Neural cell (in vitro differentiated cells): ENCODE results near the gene NAA11. TPM values are rescaled to one million over a fixed set of nuclear protein-coding genes. Genes with fewer than 3 reads are reported as not detected.

Experiments used
- H2AFZ ChIP-seq: fragments of 200-600, 300-800 bp; sonication (generic), shearing (Covaris generic); 2 replicates; pipeline ENCODE4 v1.6.0; 2014; ENCODE audit warnings: low read depth, mild to moderate bottlenecking, antibody characterized with exemption, low read length, moderate library complexity
- H3F3A ChIP-seq: fragments of 200-600 bp; shearing (Covaris generic); 2 replicates; pipeline ENCODE4 v1.6.1; 2016; ENCODE audit warnings: mild to moderate bottlenecking, moderate library complexity, mixed read lengths, antibody characterized with exemption, low read length; ENCODE audit not compliant: insufficient read depth, poor library complexity, severe bottlenecking
- H3K27ac ChIP-seq: fragments of 200-600, 300-800 bp; sonication (generic), shearing (Covaris generic); 2 replicates; pipeline ENCODE4 v1.5.1; 2014; ENCODE audit warnings: mild to moderate bottlenecking, low read length, moderate library complexity
- H3K27me3 ChIP-seq: fragments of 300-800, 200-600 bp; sonication (generic), shearing (Covaris generic); 2 replicates; pipeline ENCODE4 v1.6.0; 2014; ENCODE audit warnings: mild to moderate bottlenecking, low read depth, low read length, moderate library complexity; ENCODE audit not compliant: insufficient read depth
- H3K36me3 ChIP-seq: fragments of 300-800, 200-600 bp; sonication (generic), shearing (Covaris generic); 2 replicates; pipeline ENCODE4 v1.5.1; 2014; ENCODE audit warnings: mild to moderate bottlenecking, antibody characterized with exemption, low read length, moderate library complexity; ENCODE audit not compliant: insufficient read depth
- H3K4me2 ChIP-seq: fragments of 300-800, 200-600 bp; sonication (generic), shearing (Covaris generic); 2 replicates; pipeline ENCODE4 v1.6.0; 2014; ENCODE audit warnings: mild to moderate bottlenecking, low read length
- H3K4me3 ChIP-seq: fragments of 300-800, 200-600 bp; sonication (generic), shearing (Covaris generic); 2 replicates; pipeline ENCODE4 v1.5.1; 2014; ENCODE audit warnings: mild to moderate bottlenecking, low read length, moderate library complexity
- H3K79me2 ChIP-seq: fragments of 200-600 bp; shearing (Covaris generic); replicated peaks from 2 replicates; pipeline ENCODE4 v1.6.0; 2014; ENCODE audit warnings: mild to moderate bottlenecking, low read length, moderate library complexity; ENCODE audit not compliant: insufficient read depth
- H3K9ac ChIP-seq: fragments of 300-800, 200-600 bp; sonication (generic), shearing (Covaris generic); 2 replicates; pipeline ENCODE4 v1.6.1; 2016; ENCODE audit warnings: mild to moderate bottlenecking, low read length, mixed read lengths
- H3K9me2 ChIP-seq: fragments of 200-600 bp; shearing (Covaris generic); 2 replicates; pipeline ENCODE4 v1.6.1; 2016; ENCODE audit warnings: mild to moderate bottlenecking, low read length, mixed read lengths; ENCODE audit not compliant: insufficient read depth
- H3K9me3 ChIP-seq: fragments of 200-600, 300-800 bp; sonication (generic), shearing (Covaris generic); 2 replicates; pipeline ENCODE4 v1.6.1; 2016; ENCODE audit warnings: mild to moderate bottlenecking, mixed run types, low read length, moderate library complexity, mixed read lengths
- H4K20me1 ChIP-seq: fragments of 200-600 bp; shearing (Covaris generic); 2 replicates; pipeline ENCODE4 v1.6.1; 2016; ENCODE audit warnings: mild to moderate bottlenecking, mixed run types; ENCODE audit not compliant: insufficient read depth
- EP300 ChIP-seq: fragments of 450-650 bp; conservative IDR thresholded peaks from 2 replicates; pipeline ENCODE4 v1.6.1; 2014; ENCODE audit warnings: antibody characterized with exemption, mild to moderate bottlenecking, moderate library complexity; ENCODE audit not compliant: poor library complexity, severe bottlenecking
- EZH2 ChIP-seq: fragments of 200-600, 300-800 bp; shearing (Covaris generic), sonication (generic); IDR thresholded peaks from 2 replicates; pipeline ENCODE4 v1.6.1; 2014; ENCODE audit warnings: antibody characterized with exemption, low read length, borderline replicate concordance, mild to moderate bottlenecking; ENCODE audit not compliant: insufficient read depth, poor library complexity, severe bottlenecking
- MXI1 ChIP-seq: fragments of 450-650 bp; conservative IDR thresholded peaks from 2 replicates; pipeline ENCODE4 v1.6.1; 2014; ENCODE audit warnings: antibody characterized with exemption, mild to moderate bottlenecking; ENCODE audit not compliant: poor library complexity, severe bottlenecking
- POLR2AphosphoS5 ChIP-seq: IDR thresholded peaks from 2 replicates; pipeline ENCODE4 v1.6.1; 2012
- RAD21 ChIP-seq: fragments of 450-650 bp; conservative IDR thresholded peaks from 2 replicates; pipeline ENCODE4 v1.6.1; 2014; ENCODE audit warnings: antibody characterized with exemption, mild to moderate bottlenecking, moderate library complexity
- SMC3 ChIP-seq: fragments of 450-650 bp; conservative IDR thresholded peaks from 2 replicates; pipeline ENCODE4 v1.6.1; 2014; ENCODE audit warnings: antibody characterized with exemption, mild to moderate bottlenecking, moderate library complexity; ENCODE audit not compliant: poor library complexity
- TAF1 ChIP-seq: IDR thresholded peaks from 2 replicates; pipeline ENCODE4 v1.6.1; 2012; ENCODE audit warnings: low read depth
- polyA plus RNA-seq: library from polyadenylated mRNA; depleted of rRNA; stranded (reverse); fragments of >200 nt; gene quantifications from 2 replicates; pipeline ENCODE4 v1.2.3, GENCODE V29; 2014
- TF ChIP-seq, protein P1 (sequence below): fragments of 450-650 bp; IDR thresholded peaks from 2 replicates; pipeline ENCODE4 v1.5.1; 2014; ENCODE audit warnings: antibody characterized with exemption, mild to moderate bottlenecking, moderate library complexity; ENCODE audit not compliant: poor library complexity, severe bottlenecking
- TF ChIP-seq, protein P2 (sequence below): IDR thresholded peaks from 2 replicates; pipeline ENCODE4 v1.6.1; 2012; ENCODE audit warnings: borderline replicate concordance

NAA11 gene
- polyA plus RNA-seq, 1 donor from 2014 or later, result not detected

DNA sequence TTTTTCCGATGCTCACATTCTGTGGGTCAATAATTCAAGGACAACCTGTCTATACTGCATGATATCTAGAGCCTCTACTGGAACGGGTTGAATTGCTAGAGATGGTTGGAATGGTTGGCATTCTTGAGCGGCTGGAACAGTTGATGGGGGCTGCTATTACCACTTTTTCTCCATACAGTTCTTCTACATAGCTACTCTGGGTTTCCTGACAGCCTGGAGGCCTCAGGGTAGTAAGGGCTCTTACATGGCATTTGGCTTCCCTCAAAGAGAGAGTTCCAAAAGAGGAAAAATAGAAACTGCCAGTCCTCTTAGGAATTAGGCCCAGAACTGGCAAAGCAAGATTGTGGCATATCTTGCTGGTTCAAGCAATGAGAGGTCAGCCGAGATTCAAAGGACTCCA lies 53.1 kb downstream of the NAA11 start:
- Histone ChIP-seq H3K9me3 (no peaks in the 10 kb centered on the region), H3K4me2 (no peak overlapping the region), H3F3A (no peaks in the 10 kb centered on the region), H3K79me2 (no peaks in the 10 kb centered on the region), H3K27ac (no peak overlapping the region), H3K36me3 (no peaks in the 10 kb centered on the region), H3K9ac (no peak overlapping the region), H4K20me1 (no peaks in the 10 kb centered on the region), H3K9me2 (no peaks in the 10 kb centered on the region), H2AFZ (no peak overlapping the region), H3K27me3 (no peaks in the 10 kb centered on the region), H3K4me3 (no peak overlapping the region)
- TF ChIP-seq TAF1, result no peak
- TF ChIP-seq RAD21, result no peak
- TF ChIP-seq, protein P1, sequence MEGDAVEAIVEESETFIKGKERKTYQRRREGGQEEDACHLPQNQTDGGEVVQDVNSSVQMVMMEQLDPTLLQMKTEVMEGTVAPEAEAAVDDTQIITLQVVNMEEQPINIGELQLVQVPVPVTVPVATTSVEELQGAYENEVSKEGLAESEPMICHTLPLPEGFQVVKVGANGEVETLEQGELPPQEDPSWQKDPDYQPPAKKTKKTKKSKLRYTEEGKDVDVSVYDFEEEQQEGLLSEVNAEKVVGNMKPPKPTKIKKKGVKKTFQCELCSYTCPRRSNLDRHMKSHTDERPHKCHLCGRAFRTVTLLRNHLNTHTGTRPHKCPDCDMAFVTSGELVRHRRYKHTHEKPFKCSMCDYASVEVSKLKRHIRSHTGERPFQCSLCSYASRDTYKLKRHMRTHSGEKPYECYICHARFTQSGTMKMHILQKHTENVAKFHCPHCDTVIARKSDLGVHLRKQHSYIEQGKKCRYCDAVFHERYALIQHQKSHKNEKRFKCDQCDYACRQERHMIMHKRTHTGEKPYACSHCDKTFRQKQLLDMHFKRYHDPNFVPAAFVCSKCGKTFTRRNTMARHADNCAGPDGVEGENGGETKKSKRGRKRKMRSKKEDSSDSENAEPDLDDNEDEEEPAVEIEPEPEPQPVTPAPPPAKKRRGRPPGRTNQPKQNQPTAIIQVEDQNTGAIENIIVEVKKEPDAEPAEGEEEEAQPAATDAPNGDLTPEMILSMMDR, result no peak
- no peak for TF ChIP-seq MXI1
- no peak for TF ChIP-seq EP300
- TF ChIP-seq, protein P2, sequence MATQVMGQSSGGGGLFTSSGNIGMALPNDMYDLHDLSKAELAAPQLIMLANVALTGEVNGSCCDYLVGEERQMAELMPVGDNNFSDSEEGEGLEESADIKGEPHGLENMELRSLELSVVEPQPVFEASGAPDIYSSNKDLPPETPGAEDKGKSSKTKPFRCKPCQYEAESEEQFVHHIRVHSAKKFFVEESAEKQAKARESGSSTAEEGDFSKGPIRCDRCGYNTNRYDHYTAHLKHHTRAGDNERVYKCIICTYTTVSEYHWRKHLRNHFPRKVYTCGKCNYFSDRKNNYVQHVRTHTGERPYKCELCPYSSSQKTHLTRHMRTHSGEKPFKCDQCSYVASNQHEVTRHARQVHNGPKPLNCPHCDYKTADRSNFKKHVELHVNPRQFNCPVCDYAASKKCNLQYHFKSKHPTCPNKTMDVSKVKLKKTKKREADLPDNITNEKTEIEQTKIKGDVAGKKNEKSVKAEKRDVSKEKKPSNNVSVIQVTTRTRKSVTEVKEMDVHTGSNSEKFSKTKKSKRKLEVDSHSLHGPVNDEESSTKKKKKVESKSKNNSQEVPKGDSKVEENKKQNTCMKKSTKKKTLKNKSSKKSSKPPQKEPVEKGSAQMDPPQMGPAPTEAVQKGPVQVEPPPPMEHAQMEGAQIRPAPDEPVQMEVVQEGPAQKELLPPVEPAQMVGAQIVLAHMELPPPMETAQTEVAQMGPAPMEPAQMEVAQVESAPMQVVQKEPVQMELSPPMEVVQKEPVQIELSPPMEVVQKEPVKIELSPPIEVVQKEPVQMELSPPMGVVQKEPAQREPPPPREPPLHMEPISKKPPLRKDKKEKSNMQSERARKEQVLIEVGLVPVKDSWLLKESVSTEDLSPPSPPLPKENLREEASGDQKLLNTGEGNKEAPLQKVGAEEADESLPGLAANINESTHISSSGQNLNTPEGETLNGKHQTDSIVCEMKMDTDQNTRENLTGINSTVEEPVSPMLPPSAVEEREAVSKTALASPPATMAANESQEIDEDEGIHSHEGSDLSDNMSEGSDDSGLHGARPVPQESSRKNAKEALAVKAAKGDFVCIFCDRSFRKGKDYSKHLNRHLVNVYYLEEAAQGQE, result no peak
- TF ChIP-seq POLR2AphosphoS5, result no peak
- TF ChIP-seq EZH2, result no peak
- no peak for TF ChIP-seq SMC3

DNA sequence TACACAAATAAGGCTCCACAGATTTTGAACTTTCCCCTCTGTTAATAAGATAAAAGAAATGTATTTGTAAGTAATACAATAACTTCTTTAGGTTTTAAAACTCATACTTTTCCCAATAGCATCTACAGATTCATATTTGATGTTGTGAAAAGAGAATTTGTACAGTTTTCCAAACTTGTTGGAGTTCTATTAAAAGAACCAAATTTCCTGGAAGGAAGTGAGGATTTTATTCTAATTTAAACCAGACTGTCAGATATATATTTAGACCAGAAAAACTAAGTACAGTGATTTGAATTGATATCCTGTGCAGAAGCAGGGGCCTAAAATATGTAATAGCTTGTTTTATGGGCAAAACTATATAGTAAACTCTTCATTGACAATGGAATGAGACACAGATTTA lies 53.7 kb downstream of the NAA11 start:
- Histone ChIP-seq H2AFZ (no peak overlapping the region), H3F3A (no peaks in the 10 kb centered on the region), H3K9me3 (no peaks in the 10 kb centered on the region), H3K27me3 (no peaks in the 10 kb centered on the region), H3K36me3 (no peaks in the 10 kb centered on the region), H4K20me1 (no peaks in the 10 kb centered on the region), H3K79me2 (no peaks in the 10 kb centered on the region), H3K9me2 (no peaks in the 10 kb centered on the region), H3K4me2 (no peak overlapping the region), H3K4me3 (no peak overlapping the region), H3K9ac (no peak overlapping the region), H3K27ac (no peak overlapping the region)
- no peak for TF ChIP-seq EP300
- TF ChIP-seq, protein P2, result no peak
- TF ChIP-seq MXI1, result no peak
- TF ChIP-seq EZH2, result no peak
- TF ChIP-seq, protein P1, result no peak
- no peak for TF ChIP-seq RAD21
- TF ChIP-seq SMC3, result no peak
- no peak for TF ChIP-seq TAF1
- TF ChIP-seq POLR2AphosphoS5, result no peak
